K562 (cell line): Measurements from ENCODE around the gene ADGRB3. TPM values are rescaled to one million over a fixed set of nuclear protein-coding genes. Genes with fewer than 3 reads are reported as not detected.

Experiments used
- ATAC-seq: fragments of 200-7000 bp; cut with Tn5 transposase; 3 replicates; pipeline ENCODE4 v1.9.1; 2020; ENCODE audit warnings: moderate library complexity
- BruUV-seq: library from RNA; stranded (reverse); fragments of 400-500 nt; replicated peaks from 2 replicates; lab custom pipeline; 2021; lab: Mats Ljungman, UMichigan
- CTCF ChIA-PET: fragments of 300-600 bp; formaldehyde crosslinking; extraction: SDS; loops from one replicate; lab custom pipeline; 2021; ENCODE audit warnings: low intra/inter-chr PET ratio; lab: Yijun Ruan, JAX
- POLR2A ChIA-PET: fragments of 300-600, 350-650 bp; sonication (Branson Sonifier 250); formaldehyde crosslinking; extraction: SDS; loops from one replicate; lab custom pipeline; 2021; ENCODE audit warnings: antibody characterized with exemption, inconsistent platforms; lab: Yijun Ruan, JAX
- DNase-seq, 4 experiments: peaks; one replicate each; pipeline versions ENCODE4 v3.0.0 to v3.0.0-alpha.2; 2011 to 2018; ENCODE audit warnings: low spot score in 3 of 4, mixed read lengths in 3 of 4; ENCODE audit errors: extremely low read depth in 1 of 4
- FAIRE-seq: peaks from 2 replicates; lab custom pipeline; 2011; peaks lifted over from hg19 to GRCh38; lab: Jason Lieb, UNC
- H2AFZ ChIP-seq: 2 replicates; pipeline ENCODE4 v1.6.0; 2011; ENCODE audit warnings: low read depth, low read length, control low read depth, inconsistent platforms
- H3K27ac ChIP-seq: fragments of 200-600 bp; 3 replicates; pipeline ENCODE4 v1.8.0; 2011; ENCODE audit warnings: low read depth, mild to moderate bottlenecking, control low read depth, inconsistent platforms, low read length, moderate library complexity, mixed read lengths; ENCODE audit errors: extremely low read depth
- H3K27me3 ChIP-seq, 2 experiments: fragments of 300-600 bp in 1 of 2; 2 replicates in 1 of 2; 3 replicates in 1 of 2; pipeline versions ENCODE4 v1.6.0 to v1.8.0; 2011; ENCODE audit warnings: inconsistent platforms in 2 of 2, low read length in 2 of 2, mild to moderate bottlenecking in 1 of 2, mixed read lengths in 1 of 2, moderate library complexity in 1 of 2; ENCODE audit not compliant: control insufficient read depth in 2 of 2, insufficient read depth in 2 of 2
- H3K36me3 ChIP-seq: fragments of 300-600 bp; 3 replicates; pipeline ENCODE4 v1.8.0; 2011; ENCODE audit warnings: mild to moderate bottlenecking, low read length, inconsistent platforms; ENCODE audit not compliant: control insufficient read depth, insufficient read depth
- H3K4me1 ChIP-seq, 2 experiments: fragments of 200-600 bp in 1 of 2; replicated peaks in 1 of 2; 2 replicates in 1 of 2; 3 replicates in 1 of 2; pipeline versions ENCODE4 v1.5.1 to v1.8.0; 2011; ENCODE audit warnings: inconsistent platforms in 2 of 2, low read length in 2 of 2, mild to moderate bottlenecking in 1 of 2, mixed read lengths in 1 of 2, moderate library complexity in 1 of 2; ENCODE audit not compliant: control insufficient read depth in 2 of 2, insufficient read depth in 2 of 2
- H3K4me2 ChIP-seq: 2 replicates; pipeline ENCODE4 v1.6.1; 2011; ENCODE audit warnings: low read length, control low read depth, inconsistent platforms, mixed read lengths; ENCODE audit not compliant: insufficient read depth
- H3K4me3 ChIP-seq: fragments of 200-600 bp; sonication (generic), shearing (Covaris generic); 2 replicates; pipeline ENCODE4 v1.5.1; 2016; ENCODE audit warnings: control low read depth, inconsistent platforms
- H3K79me2 ChIP-seq: fragments of 200-600 bp; 3 replicates; pipeline ENCODE4 v1.8.0; 2011; ENCODE audit warnings: low read length, inconsistent platforms; ENCODE audit not compliant: control insufficient read depth, insufficient read depth
- H3K9ac ChIP-seq, 2 experiments: 2 replicates each; pipeline versions ENCODE4 v1.6.0 to v1.6.1; 2011; ENCODE audit warnings: low read depth in 2 of 2, low read length in 2 of 2, control low read depth in 1 of 2, inconsistent platforms in 1 of 2, mild to moderate bottlenecking in 1 of 2, mixed read lengths in 1 of 2; ENCODE audit not compliant: insufficient read depth in 1 of 2
- H3K9me1 ChIP-seq: one replicate; pipeline ENCODE4 v1.6.0; 2011; ENCODE audit warnings: inconsistent platforms, mild to moderate bottlenecking, low read length, moderate library complexity; ENCODE audit not compliant: control insufficient read depth, insufficient read depth
- H3K9me3 ChIP-seq: replicated peaks from 2 replicates; pipeline ENCODE4 v1.5.1; 2011; ENCODE audit warnings: low read depth, low read length, inconsistent platforms; ENCODE audit not compliant: control insufficient read depth, insufficient read depth
- H4K20me1 ChIP-seq: replicated peaks from 2 replicates; pipeline ENCODE4 v1.6.1; 2011; ENCODE audit warnings: low read length, inconsistent platforms, mixed read lengths; ENCODE audit not compliant: control insufficient read depth, insufficient read depth
- ATF2 ChIP-seq: sonication (generic); formaldehyde crosslinking; IDR thresholded peaks from 2 replicates; pipeline ENCODE4 v1.8.1; 2022; ENCODE audit warnings: missing genetic modification reagents
- MYNN ChIP-seq, 2 experiments: sonication (generic); formaldehyde crosslinking in 1 of 2; IDR thresholded peaks; 2 replicates each; pipeline versions ENCODE4 v1.5.0 to v1.6.1; 2016 to 2020; ENCODE audit warnings: antibody characterized with exemption in 1 of 2, missing genetic modification reagents in 1 of 2
- SRSF7 ChIP-seq: fragments of 200-400 bp; formaldehyde crosslinking; optimal IDR thresholded peaks from 2 replicates; pipeline ENCODE3; 2017; ENCODE audit warnings: mild to moderate bottlenecking, low read depth, low read length
- STAT5A ChIP-seq: IDR thresholded peaks from 2 replicates; pipeline ENCODE4 v1.6.1; 2012; ENCODE audit warnings: low read length, inconsistent platforms, borderline replicate concordance
- TAF7 ChIP-seq: fragments of 450-650 bp; IDR thresholded peaks from 2 replicates; pipeline ENCODE4 v1.6.1; 2016; ENCODE audit warnings: missing genetic modification characterization, missing compliant biosample characterization
- TBL1XR1 ChIP-seq, 2 experiments: IDR thresholded peaks; 2 replicates each; pipeline ENCODE4 v1.6.1; 2012; ENCODE audit warnings: improper control_type of control experiment in 2 of 2, low read length in 2 of 2, mild to moderate bottlenecking in 1 of 2
- ZBTB26 ChIP-seq: fragments of 450-650 bp; formaldehyde crosslinking; IDR thresholded peaks from 2 replicates; pipeline ENCODE4 v1.4.0; 2022; ENCODE audit warnings: missing genetic modification characterization
- ZNF197 ChIP-seq: fragments of 200-800 bp; sonication (Bioruptor generic); IDR thresholded peaks from 2 replicates; pipeline ENCODE4 v1.6.1; 2016; ENCODE audit warnings: low read depth, missing genetic modification characterization, missing compliant biosample characterization
- ZNF347 ChIP-seq: fragments of 450-650 bp; formaldehyde crosslinking; IDR thresholded peaks from 2 replicates; pipeline ENCODE4 v1.4.0; 2020; ENCODE audit warnings: low read depth, mild to moderate bottlenecking, moderate library complexity
- ZNF408 ChIP-seq: fragments of 250-450 bp; sonication (Bioruptor Pico); IDR thresholded peaks from 2 replicates; pipeline ENCODE4 v1.4.0; 2020; ENCODE audit warnings: low read depth, mild to moderate bottlenecking, moderate library complexity
- ZNF431 ChIP-seq: sonication (generic); formaldehyde crosslinking; IDR thresholded peaks from 2 replicates; pipeline ENCODE4 v1.8.0; 2022; ENCODE audit warnings: mild to moderate bottlenecking, missing genetic modification reagents
- ZNF668 ChIP-seq: fragments of 250-450 bp; sonication (Bioruptor Pico); IDR thresholded peaks from 2 replicates; pipeline ENCODE4 v1.8.0; 2022; ENCODE audit warnings: mild to moderate bottlenecking, inconsistent platforms
- WGBS: fragments of 100-300 bp; shearing (Covaris generic); methylation state at CpG from one replicate; pipeline ENCODE4 v1.1.6; 2016; ENCODE audit warnings: low coverage, mixed read lengths; ENCODE audit not compliant: insufficient coverage; ENCODE audit errors: missing lambda C conversion rate; 5-methylcytosine and 5-hydroxymethylcytosine counted together
- in situ Hi-C: fragments of 300-500 bp; cut with MboI; formaldehyde crosslinking; loops from 4 replicates; pipeline ENCODE4 v1.15.0; 2018; ENCODE audit warnings: inconsistent platforms, mixed read lengths
- intact Hi-C: fragments of 100-400 bp; cut with micrococcal nuclease; formaldehyde crosslinking; loops from 2 replicates; pipeline ENCODE4 v1.14.2; 2022
- polyA plus RNA-seq, 8 experiments: library from polyadenylated mRNA; depleted of rRNA in 4 of 8; stranded (reverse) in 5 of 8; unstranded in 3 of 8; fragments of >200 nt; fragmentation: Nextera tagmentation in 2 of 8; fragmentation: Illumina TruSeq in 1 of 8; extraction: Ambion mirVana in 2 of 8; extraction: Trizol in 1 of 8; gene quantifications; 2 replicates each; pipeline versions ENCODE4 v1.2.1 to v1.2.3, GENCODE V29; 2011 to 2014; ENCODE audit warnings: inconsistent platforms in 1 of 8, missing spikeins in 1 of 8
- total RNA-seq, 7 experiments: library from RNA; depleted of rRNA in 6 of 7; stranded (reverse); fragments of >200 nt in 6 of 7; fragmentation: Illumina TruSeq in 2 of 7; extraction: Trizol in 2 of 7; gene quantifications; 2 replicates each; pipeline versions ENCODE4 v1.2.1 to v1.2.3, GENCODE V29; 2011 to 2021; ENCODE audit warnings: low replicate concordance in 1 of 7
- TF ChIP-seq, protein P1 (sequence below): fragments of 450-650 bp; IDR thresholded peaks from 2 replicates; pipeline ENCODE4 v1.6.1; 2014; ENCODE audit warnings: low read depth, mild to moderate bottlenecking, moderate library complexity, borderline replicate concordance

ADGRB3 gene
- total and polyA plus RNA-seq, 9 of the 15 experiments (the other 6 are each of a cell fraction or from before 2014, with no cell fraction given), result 0.90 to 7.8 (median 2.4) TPM

GRCh38 chr6:68642081-68642480, 7.0 kb downstream of the ADGRB3 start:
- in situ Hi-C loops, result loop anchor here (25.0 kb wide), 1 partner anchor 320 kb away; no protein-coding TSS in a partner anchor
- Histone ChIP-seq H3K9ac (no peak overlapping the region), H3K4me2 (no peak overlapping the region), H3K4me3 (no peak overlapping the region), H3K27me3 (no peaks in the 10 kb centered on the region), H3K9me3 (no peaks in the 10 kb centered on the region), H2AFZ (no peak overlapping the region), H3K9me1 (no peaks in the 10 kb centered on the region), H3K4me1 (peaks cover 3 to 23% of the 10 kb centered on the region in 2 experiments; a peak in 4 of 5 replicates), H3K27ac (no peak overlapping the region), H3K79me2 (peaks cover 66% of the 10 kb centered on the region), H4K20me1 (no peaks in the 10 kb centered on the region), H3K36me3 (peaks cover 6% of the 10 kb centered on the region; the same call in 1 of the 3 replicates)
- no peak for DNase-seq
- no peak for ATAC-seq
- ChIA-PET POLR2A (no interaction called here), CTCF (no interaction called here)
- intact Hi-C loops, result no loop called here
- no peak for TF ChIP-seq TBL1XR1 (IDR thresholded peaks at IDR 0.05; ENCODE audit: low read length in 2 of 2)
- TF ChIP-seq MYNN (IDR thresholded peaks at IDR 0.05), result no peak
- no peak for TF ChIP-seq MYNN (CRISPR knock-in tag; IDR thresholded peaks at IDR 0.05)
- no peak for TF ChIP-seq ZNF668 (CRISPR knock-in tag)
- no peak for TF ChIP-seq TAF7 (tag)
- no TSS peak for BruUV-seq
- FAIRE-seq, result no peak

GRCh38 chr6:68642977-68643376, 7.9 kb downstream of the ADGRB3 start:
- Histone ChIP-seq H3K4me2 (no peak overlapping the region), H3K9me3 (no peaks in the 10 kb centered on the region), H3K79me2 (peaks cover 57% of the 10 kb centered on the region), H3K27ac (no peak overlapping the region), H3K4me1 (peaks cover 3 to 19% of the 10 kb centered on the region in 2 experiments; a peak in 4 of 5 replicates), H2AFZ (no peak overlapping the region), H3K9me1 (no peaks in the 10 kb centered on the region), H3K9ac (no peak overlapping the region), H3K36me3 (peaks cover 6% of the 10 kb centered on the region; the same call in 1 of the 3 replicates), H4K20me1 (no peaks in the 10 kb centered on the region), H3K4me3 (no peak overlapping the region), H3K27me3 (no peaks in the 10 kb centered on the region)
- DNase-seq, result no peak
- 29% methylated on average over 1 of the region's 1 CpG for WGBS
- ATAC-seq, result peak; percentile 9; the same call in 2 of the 3 replicates
- POLR2A ChIA-PET, result no interaction called here
- intact Hi-C loops (no loop called here), in situ Hi-C loops (loop anchor here (25.0 kb wide), 1 partner anchor 319 kb away; no protein-coding TSS in a partner anchor)
- no TSS peak for BruUV-seq
- no peak for FAIRE-seq
- CTCF ChIA-PET, result no interaction called here
- TF ChIP-seq ZNF431 (CRISPR knock-in tag), result no peak
- TF ChIP-seq ZNF347 (CRISPR knock-in tag), result no peak
- TF ChIP-seq, protein P1, sequence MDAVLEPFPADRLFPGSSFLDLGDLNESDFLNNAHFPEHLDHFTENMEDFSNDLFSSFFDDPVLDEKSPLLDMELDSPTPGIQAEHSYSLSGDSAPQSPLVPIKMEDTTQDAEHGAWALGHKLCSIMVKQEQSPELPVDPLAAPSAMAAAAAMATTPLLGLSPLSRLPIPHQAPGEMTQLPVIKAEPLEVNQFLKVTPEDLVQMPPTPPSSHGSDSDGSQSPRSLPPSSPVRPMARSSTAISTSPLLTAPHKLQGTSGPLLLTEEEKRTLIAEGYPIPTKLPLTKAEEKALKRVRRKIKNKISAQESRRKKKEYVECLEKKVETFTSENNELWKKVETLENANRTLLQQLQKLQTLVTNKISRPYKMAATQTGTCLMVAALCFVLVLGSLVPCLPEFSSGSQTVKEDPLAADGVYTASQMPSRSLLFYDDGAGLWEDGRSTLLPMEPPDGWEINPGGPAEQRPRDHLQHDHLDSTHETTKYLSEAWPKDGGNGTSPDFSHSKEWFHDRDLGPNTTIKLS, result no peak
- TF ChIP-seq ZBTB26 (CRISPR knock-in tag), result no peak
- no peak for TF ChIP-seq ZNF408
- no peak for TF ChIP-seq ATF2 (CRISPR knock-in tag)
- no peak for TF ChIP-seq ZNF197
- no peak for TF ChIP-seq STAT5A
- TF ChIP-seq SRSF7, result no peak
